Cardiac fibroblast (primary cell): ENCODE measurements around the gene CD22.
"Not testable (repeated sequence)": the region's sequence is repeated elsewhere in the genome, so short reads cannot be mapped to it uniquely, and the experiment has no call there.

Experiments
- DNase-seq, 2 donors: peaks; one replicate each; pipeline versions ENCODE4 v3.0.0 to v3.0.0-alpha.2; 2010; ENCODE audit warnings: low read depth in 2 of 2
- H3K4me3 ChIP-seq, 2 donors: replicated peaks in 1 of 2; 1 replicate in 1 of 2; 2 replicates in 1 of 2; pipeline ENCODE4 v1.5.1; 2011; ENCODE audit warnings: low read depth in 2 of 2, low read length in 2 of 2, mild to moderate bottlenecking in 2 of 2, moderate library complexity in 1 of 2
- TF ChIP-seq, protein P1 (sequence below): IDR thresholded peaks from one replicate; pipeline ENCODE4 v1.5.1; 2011; ENCODE audit warnings: low read depth, mild to moderate bottlenecking, low read length, inconsistent platforms

Gene CD22

DNA sequence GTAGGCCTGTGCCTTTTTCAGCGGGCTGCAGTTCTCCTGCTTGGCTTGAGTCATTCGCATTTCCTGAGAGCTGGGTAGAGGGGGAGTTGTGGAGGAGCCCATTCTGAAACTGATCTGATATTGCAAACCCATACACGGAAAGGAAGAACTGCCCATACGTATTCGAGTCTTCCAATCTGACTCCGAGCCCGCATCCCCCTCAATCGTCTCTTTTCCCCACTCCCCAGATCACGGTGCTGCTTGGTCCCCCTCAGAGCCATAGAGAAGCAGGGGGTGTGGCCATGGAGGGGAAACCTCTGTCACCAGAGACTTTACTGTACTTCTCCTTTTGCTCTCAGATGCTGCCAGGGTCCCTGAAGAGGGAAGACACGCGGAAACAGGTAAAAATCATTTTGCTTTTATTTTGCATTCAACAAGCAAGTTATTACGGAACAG lies at the start of gene CD22:
Gene CD22 (plus strand): TSS at position 337 of the 435 bp plus-strand sequence. CDS start 2,854 bp downstream, outside the sequence.
- TF ChIP-seq, protein P1, sequence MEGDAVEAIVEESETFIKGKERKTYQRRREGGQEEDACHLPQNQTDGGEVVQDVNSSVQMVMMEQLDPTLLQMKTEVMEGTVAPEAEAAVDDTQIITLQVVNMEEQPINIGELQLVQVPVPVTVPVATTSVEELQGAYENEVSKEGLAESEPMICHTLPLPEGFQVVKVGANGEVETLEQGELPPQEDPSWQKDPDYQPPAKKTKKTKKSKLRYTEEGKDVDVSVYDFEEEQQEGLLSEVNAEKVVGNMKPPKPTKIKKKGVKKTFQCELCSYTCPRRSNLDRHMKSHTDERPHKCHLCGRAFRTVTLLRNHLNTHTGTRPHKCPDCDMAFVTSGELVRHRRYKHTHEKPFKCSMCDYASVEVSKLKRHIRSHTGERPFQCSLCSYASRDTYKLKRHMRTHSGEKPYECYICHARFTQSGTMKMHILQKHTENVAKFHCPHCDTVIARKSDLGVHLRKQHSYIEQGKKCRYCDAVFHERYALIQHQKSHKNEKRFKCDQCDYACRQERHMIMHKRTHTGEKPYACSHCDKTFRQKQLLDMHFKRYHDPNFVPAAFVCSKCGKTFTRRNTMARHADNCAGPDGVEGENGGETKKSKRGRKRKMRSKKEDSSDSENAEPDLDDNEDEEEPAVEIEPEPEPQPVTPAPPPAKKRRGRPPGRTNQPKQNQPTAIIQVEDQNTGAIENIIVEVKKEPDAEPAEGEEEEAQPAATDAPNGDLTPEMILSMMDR = no peak
- no peak for DNase-seq
- H3K4me3 ChIP-seq = no peak within 1 kb of the TSS

DNA sequence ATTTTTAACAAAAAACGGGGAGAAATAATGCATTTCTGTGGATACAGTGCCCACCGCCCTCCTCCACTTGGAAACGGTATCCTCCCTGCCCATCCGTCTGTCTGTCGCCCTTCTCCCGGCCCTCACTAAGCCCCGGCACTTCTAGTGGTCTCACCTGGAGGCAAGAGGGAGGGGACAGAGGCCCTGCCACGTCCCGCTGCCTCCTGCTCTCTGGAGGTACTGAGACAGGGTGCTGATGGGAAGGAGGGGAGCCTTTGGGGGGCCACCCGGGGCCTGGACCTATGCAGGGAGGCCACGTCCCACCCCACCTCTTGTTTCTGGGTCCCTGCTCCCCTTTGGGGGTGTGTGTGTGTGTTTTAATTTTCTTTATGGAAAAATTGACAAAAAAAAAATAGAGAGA lies 49.6 kb upstream of the CD22 start:
- TF ChIP-seq, protein P1 = no peak
- DNase-seq = no peak
- no peak overlapping the region for H3K4me3 ChIP-seq

DNA sequence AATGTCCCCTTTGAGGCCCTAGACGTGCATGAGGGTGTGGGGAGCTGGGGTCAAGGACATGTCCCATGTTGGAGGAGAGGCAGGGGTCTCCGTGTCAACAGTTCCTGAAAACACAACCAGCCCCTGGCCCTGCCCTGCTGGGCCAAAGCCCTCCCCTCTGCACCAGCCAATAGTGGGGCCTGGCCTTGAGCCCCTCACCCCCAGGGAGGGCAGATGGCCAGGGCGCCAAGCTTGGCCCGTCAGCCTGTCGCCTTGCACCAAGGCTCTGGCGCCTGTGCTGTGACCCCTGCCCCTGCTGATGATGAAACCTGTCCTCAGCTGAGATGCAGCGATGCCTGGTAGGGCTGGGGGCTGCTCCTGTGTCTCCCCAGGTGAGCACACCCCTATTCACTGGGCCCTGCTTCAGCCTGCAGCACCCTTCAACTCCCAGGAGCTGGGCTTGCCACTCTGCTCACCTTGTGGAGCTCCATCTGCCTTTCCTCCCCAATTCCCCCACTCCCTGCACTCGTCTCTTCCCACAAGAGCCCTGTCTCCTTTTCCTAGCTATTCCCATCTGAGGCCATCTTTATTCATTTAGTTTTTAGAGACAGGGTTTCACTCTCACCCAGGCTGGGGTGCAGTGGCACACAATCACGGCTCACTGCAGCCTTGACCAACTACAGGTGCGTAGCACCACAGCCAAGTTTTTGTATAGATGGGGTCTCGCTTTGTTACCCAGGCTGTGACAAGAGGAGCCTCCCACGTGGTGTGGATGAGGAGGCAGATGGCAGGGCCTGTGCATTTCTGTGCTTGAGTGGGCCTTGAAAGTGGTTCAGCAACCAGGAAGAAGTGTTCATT lies 48.8 kb upstream of the CD22 start:
- DNase-seq = no peak
- TF ChIP-seq, protein P1 = no peak
- no peak overlapping the region for H3K4me3 ChIP-seq

DNA sequence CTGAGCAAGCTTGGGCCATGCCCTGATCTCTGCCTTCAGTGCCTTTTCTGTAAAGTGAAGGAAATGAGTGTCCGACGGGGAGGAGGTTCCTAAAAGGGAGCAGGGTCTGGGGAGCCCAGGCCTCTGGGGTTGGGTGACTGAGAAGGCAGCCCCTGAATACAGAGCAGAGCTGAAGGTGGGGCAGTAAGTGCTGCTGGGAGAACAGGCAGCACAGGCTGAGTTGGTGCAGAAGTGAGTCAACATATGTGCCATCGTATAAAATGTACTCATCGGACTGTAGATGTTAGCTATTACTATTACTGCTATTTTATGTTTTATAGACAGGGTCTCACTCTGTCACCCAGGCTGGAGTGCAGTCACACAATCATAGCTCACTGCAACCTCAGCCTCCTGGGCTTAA lies 47.7 kb upstream of the CD22 start:
- TF ChIP-seq, protein P1 = no peak
- no peak for DNase-seq
- no peak overlapping the region for H3K4me3 ChIP-seq

DNA sequence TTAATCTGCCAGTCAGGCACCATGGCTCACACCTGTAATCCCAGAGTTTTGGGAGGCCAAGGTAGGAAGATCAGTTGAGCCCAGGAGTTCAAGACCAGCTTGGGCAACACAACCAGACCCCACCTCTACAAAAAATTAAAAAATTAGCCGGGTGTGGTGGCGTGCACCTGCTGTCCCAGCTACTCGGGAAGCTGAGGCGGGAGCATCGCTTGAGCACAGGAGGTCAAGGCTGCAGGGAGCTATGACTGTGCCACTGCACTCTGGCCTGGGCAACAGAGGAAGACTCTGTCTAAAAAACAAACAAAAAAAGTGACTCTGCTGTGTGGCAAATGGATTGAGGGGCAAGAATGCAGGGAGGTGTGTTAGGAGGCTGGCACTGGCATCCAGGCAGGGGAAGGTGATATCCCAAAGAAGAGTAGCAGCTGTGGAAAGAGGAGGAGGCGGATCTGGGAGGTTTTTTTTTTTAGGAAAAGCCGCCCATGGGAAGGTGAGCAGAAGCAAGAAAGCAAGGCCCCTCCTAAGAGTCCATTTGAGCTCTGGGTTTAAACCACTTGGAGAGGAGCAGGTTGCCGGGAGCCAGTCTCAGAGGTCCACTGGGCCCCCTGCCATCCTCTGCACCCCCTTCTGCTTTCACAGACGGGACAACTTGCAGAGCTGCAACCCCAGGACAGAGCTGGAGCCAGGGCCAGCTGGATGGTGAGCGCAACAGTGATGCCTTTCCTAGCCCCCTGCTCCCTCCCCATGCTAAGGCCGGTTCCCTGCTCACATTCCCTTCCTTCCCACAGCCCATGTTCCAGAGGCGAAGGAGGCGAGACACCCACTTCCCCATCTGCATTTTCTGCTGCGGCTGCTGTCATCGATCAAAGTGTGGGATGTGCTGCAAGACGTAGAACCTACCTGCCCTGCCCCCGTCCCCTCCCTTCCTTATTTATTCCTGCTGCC lies 44.6 kb upstream of the CD22 start:
- H3K4me3 ChIP-seq = no peak overlapping the region
- TF ChIP-seq, protein P1 = no peak
- DNase-seq = no peak

DNA sequence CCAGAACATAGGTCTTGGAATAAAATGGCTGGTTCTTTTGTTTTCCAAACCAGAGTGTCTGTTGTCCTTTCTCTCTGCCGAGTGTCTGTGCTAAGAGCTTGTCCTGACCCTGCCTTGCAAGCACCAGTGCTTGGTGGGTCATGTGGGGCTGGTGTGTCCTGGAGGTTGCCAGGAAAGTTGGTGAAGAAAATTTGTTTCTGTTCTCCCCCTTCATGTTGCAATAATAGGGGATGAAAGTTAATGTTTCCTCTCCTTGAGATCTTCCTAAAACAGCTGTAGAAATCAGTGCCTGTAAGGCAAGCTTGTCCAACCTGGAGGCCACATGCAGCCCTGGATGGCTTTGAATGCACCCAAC lies 43.9 kb upstream of the CD22 start:
- no peak for DNase-seq
- TF ChIP-seq, protein P1 = no peak
- no peak overlapping the region for H3K4me3 ChIP-seq

DNA sequence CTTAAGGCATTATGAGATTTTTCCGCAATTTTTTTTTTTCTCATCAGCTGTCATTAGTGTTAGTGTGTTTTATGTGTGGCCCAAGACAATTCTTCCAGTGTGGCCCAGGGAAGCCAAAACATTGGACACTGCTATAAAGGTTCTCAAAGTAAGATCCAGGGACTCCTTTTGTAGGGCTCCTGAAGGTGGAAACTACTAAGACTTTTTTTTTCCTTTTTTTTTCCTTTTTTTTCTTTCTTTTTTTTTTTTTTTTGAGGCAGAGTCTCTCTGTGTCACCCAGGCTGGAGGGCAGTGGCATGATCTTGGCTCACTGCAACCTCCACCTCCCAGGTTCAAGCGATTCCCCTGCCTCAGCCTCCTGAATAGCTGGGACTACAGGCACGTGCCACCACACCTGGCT lies 43.5 kb upstream of the CD22 start:
- H3K4me3 ChIP-seq, DNase-seq: not testable (repeated sequence)

DNA sequence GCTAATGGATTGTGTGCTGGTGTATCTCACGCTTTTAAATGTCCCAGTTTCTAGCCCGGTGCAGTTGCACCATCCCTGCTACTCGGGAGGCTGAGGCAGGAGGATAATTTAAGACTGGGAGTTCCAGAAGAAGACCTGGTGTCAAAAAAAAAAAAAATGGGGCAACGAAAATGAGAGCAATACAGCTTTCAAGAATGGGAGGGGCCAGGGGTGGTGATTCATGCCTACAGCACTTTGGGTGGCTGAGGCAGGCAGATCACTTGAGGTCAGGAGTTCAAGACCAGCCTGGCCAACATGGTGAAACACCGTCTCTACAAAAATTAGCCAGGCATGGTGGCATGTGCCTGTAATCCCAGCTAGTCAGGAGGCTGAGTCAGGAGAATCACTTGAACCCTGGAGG lies 42.9 kb upstream of the CD22 start:
- not testable (repeated sequence) for H3K4me3 ChIP-seq, DNase-seq
